ENCODE measurements around the gene CLK2. TPM values are rescaled to one million over a fixed set of nuclear protein-coding genes. Genes with fewer than 3 reads are reported as not detected.

The CLK2 gene
- total and polyA plus RNA-seq, 2 experiments from 2014 or later: 27.2 to 54.6 TPM

- Histone ChIP-seq H3K4me2 (peak within 1 kb of the TSS; percentile 84), H4K20me1 (replicated peaks; ENCODE audit: insufficient read depth) (0 out of 2 replicates have a peak, but pooled peaks cover 9% of the 10 kb centered on the region), H2AFZ (peak within 1 kb of the TSS; percentile 44; the same call in 1 of the 2 replicates), H3F3A (replicated peaks; ENCODE audit: low read depth) (peaks cover 51% of the 10 kb centered on the region), H3K4me3 (peak within 1 kb of the TSS; percentile 62), H3K4me1 (ENCODE audit: insufficient read depth) (peaks cover 9% of the 10 kb centered on the region), H3K27me3 (ENCODE audit: insufficient read depth) (no peaks in the 10 kb centered on the region), H3K9me2 (ENCODE audit: insufficient read depth) (no peaks in the 10 kb centered on the region), H3K36me3 (ENCODE audit: insufficient read depth) (peaks cover 49% of the 10 kb centered on the region), H3K27ac (ENCODE audit: low read depth) (peak within 1 kb of the TSS; percentile 81), H3K79me2 (replicated peaks; ENCODE audit: insufficient read depth) (peaks cover 10% of the 10 kb centered on the region)
- Mint-ChIP-seq H3K9me3 (peaks cover 7% of the 10 kb centered on the region; the same call in 1 of the 3 replicates), H3K27me3 (ENCODE audit: insufficient read depth, low read depth, poor library complexity) (peaks cover 15% of the 10 kb centered on the region), H3K4me1 (peaks cover 14% of the 10 kb centered on the region), H3K4me3 (peak within 1 kb of the TSS; percentile 94), H3K36me3 (ENCODE audit: low read depth) (peaks cover 66% of the 10 kb centered on the region), H3K27ac (peak within 1 kb of the TSS; percentile 97)
- peak; percentile 100 for DNase-seq (ENCODE audit: low spot score)
- no peak for TF ChIP-seq REST (IDR thresholded peaks at IDR 0.05; ENCODE audit: unreplicated experiment)
- TF ChIP-seq STAT1 (IDR thresholded peaks at IDR 0.05; ENCODE audit: unreplicated experiment): no peak
- no peak for TF ChIP-seq ZNF331 (CRISPR knock-in tag; IDR thresholded peaks at IDR 0.05; ENCODE audit: low read depth)
- no peak for TF ChIP-seq CTCF (conservative IDR thresholded peaks at IDR 0.05; ENCODE audit: low read depth in 2 of 2)
- no peak for TF ChIP-seq ZNF462 (CRISPR knock-in tag; IDR thresholded peaks at IDR 0.05)
- peak; percentile 97 for TF ChIP-seq POLR2AphosphoS5 (IDR thresholded peaks at IDR 0.05; ENCODE audit: low read depth)
- no peak for TF ChIP-seq EZH2 (IDR thresholded peaks at IDR 0.05; ENCODE audit: low read depth, unreplicated experiment)
- TF ChIP-seq CREB1 (CRISPR knock-in tag; IDR thresholded peaks at IDR 0.05; ENCODE audit: low read depth): peak; percentile 62
- TF ChIP-seq ETS1 (IDR thresholded peaks at IDR 0.05): peak; percentile 94
- no peak for TF ChIP-seq JUNB (IDR thresholded peaks at IDR 0.05; ENCODE audit: unreplicated experiment)
- no peak for TF ChIP-seq NANOG (IDR thresholded peaks at IDR 0.05; ENCODE audit: borderline replicate concordance)
- no peak for TF ChIP-seq EZH2phosphoT487 (IDR thresholded peaks at IDR 0.05; ENCODE audit: unreplicated experiment)
- no peak for TF ChIP-seq ZNF114 (CRISPR knock-in tag; IDR thresholded peaks at IDR 0.05)
- peak; percentile 93 for ATAC-seq
Observed at GRCh38 chr1:155261852-155262673, 11.2 kb downstream of the CLK2 start, which contains the start of gene SCAMP3. Gene SCAMP3 (minus strand): TSS chr1:155262360. CDS start chr1:155262151, 209 bp downstream.
